NCI-H774 (cell line): Measurements from ENCODE around the gene FER.
"Not testable (repeated sequence)": the region's sequence is repeated elsewhere in the genome, so short reads cannot be mapped to it uniquely, and the experiment has no call there.

Source experiments
- DNase-seq: peaks from one replicate; lab custom pipeline; 2025; lab: John Stamatoyannopoulos, UW

Gene FER

DNA sequence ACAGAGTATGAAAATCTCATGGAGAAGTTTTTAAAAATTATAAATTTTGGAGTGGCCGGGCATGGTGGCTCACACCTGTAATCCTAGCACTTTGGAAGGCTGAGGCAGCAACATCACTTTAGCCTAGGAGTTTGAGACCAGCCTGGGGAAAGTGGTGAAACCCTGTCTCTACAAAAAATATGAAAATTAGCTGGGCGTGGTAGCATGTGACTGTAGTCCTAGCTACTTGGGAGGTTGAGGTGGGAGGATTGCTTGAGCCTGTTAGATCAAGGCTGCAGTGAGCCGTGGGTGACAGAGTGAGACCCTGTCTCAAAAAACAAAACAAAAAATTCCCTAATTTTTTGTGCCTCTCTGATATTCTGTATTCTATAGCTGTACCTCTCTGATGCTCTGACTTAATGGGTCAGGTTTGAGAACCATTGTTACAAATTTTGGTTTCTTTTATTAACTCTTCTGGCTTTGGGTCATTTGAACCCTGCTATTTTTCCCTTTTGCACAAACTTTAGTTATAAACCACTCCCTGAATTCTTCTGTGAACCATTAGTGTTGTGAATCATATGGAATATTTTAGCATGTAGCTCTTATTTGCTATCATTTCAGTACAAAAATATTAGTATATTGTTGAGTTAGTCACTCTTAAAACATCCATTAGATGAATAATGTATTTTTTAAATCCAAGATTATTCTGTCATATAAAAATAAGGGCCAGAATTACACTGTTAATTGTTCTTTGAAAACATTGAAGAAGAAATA, 51.0 kb downstream of the FER start:
- no peak for DNase-seq

DNA sequence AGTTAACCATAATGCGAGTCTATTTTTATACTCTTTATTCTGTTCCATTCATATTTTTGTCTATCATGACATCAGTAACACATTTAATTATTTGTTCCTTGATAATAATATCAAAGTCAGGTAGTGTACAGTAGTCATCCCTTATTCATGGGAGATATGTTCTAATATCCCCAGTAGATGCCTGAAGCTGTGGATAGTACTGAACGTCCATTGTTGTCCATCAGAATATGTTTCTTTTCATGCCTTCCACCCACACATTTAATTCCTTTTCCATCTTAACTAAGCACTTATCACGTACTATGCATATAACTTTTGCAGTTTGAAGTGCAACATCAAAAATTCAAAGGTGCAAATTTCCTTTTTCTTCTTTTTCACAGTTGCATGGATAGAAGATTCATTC, 53.6 kb downstream of the FER start:
- DNase-seq: no peak

DNA sequence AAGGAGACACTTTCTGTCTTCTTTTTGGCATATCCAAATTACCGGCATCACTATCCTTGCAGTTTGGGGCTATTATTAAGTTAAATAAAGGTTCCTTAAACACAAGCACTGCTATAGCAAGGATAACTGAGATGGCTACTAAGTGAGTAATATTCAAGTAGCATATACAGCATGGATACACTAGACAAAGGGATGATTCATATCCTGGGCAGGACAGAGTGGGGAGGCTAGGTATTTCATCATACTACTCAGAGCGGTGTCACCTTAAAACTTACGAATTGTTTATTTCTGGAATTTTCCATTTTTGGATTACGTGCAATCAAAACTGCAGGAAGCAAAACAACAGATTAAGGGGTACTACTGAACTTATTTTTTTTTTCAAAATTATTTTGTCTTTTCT, 54.1 kb downstream of the FER start:
- no peak for DNase-seq

DNA sequence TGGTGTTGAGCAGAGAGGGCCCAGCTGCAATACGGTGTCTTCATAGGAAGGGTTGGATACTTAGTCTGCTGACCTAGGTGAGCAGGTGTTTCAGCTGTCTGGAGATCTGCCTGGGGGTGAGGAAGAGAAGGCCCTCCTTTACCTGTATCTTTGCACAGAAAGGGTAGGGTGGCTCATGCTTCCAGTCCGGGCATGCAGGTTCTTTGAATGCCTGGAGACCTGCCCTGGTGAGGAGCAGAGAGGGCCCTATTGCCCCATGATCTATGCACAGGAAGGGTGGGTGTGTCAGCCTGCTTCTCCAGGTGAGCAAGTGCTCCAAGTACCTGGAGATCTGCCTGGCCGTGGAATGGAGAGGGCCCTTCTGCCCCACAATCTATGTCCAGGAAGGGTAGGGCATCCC, 63.0 kb downstream of the FER start:
- DNase-seq: no peak

- no peak for DNase-seq
Observed at GRCh38 chr5:108813673-108814072, 66.0 kb downstream of the FER start.

GRCh38 chr5:108814551-108814950, 66.9 kb downstream of the FER start:
- no peak for DNase-seq

- no peak for DNase-seq
Observed at GRCh38 chr5:108818613-108819272, 71.0 kb downstream of the FER start.

- no peak for DNase-seq
Observed at GRCh38 chr5:108820983-108821382, 73.3 kb downstream of the FER start.

- DNase-seq: no peak
Observed at GRCh38 chr5:108822211-108822947, 74.7 kb downstream of the FER start.

GRCh38 chr5:108827131-108827530, 79.4 kb downstream of the FER start:
- no peak for DNase-seq

DNA sequence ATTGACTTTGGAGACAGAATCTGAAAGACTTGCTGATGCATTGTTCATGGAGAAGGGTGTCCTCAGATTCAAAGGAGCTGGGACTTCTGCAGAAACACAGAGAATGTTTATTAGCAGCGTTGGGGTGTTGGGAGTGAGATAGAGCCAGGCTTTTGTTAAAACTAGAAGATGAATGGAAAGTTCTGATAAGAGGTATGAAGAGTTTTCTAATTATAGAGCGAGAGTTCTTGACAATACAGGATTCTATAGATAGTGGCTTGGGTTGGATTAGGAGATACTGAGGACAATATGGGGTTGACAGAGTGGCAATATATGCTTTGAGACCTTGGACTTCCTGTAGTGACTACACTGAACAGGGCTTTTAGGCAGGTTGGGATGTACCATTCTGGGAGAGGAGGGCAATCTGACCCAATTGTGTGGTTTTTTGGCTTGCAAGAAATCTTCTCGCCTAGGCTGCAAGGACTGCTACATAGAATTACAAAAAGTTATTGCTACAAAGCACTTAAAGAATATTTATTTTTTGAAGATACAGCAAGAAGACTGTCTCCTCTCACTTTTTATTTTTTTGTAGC, 83.1 kb downstream of the FER start:
- no peak for DNase-seq

GRCh38 chr5:108836492-108836891, 88.8 kb downstream of the FER start:
- DNase-seq: no peak

DNA sequence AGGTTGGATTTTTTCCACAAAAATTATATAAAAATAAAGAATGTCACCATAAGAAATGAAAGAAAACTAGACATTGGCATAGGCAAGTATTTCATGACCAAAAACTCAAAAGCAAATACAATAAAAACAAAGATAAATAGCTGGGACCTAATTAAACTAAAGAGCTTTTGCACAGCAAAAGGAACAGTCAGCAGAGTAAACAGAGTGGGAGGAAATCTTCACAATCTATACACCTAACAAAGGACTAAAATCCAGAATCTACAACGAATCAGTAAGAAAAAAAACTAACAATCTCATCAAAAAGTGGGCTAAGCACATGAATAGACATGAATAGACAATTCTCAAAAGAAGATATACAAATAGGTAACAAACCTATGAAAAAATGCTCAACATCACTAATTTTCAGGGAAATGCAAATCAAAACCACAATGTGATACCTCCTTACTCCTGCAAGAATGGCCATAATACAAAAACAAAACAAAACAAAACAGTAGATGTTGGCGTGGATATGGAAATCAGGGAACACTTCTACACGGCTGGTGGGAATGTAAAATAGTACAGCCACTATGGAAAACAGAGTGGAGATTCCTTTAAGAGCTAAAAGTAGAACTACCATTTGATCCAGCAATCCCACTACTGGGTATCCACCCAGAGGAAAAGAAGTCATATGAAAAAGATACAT, 94.7 kb downstream of the FER start:
- not testable (repeated sequence) for DNase-seq

DNA sequence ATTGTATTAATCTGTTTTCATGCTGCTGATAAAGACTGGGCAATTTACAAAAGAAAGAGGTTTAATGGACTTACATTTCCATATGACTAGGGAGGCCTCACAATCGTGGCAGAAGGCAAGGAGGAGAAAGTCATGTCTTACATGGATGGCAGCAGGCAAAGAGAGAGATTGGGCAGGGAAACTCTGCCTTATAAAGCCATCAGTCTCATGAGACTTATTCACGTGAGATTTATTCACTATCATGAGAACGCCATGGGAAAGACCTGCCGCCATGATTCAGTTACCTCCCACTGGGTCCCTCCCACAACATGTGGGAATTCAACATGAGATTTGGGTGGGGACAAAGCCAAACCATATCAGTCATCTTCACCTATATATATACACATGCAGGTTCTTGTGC, 103.4 kb downstream of the FER start:
- not testable (repeated sequence) for DNase-seq

GRCh38 chr5:108857905-108858304, 110.2 kb downstream of the FER start:
- DNase-seq: no peak

DNA sequence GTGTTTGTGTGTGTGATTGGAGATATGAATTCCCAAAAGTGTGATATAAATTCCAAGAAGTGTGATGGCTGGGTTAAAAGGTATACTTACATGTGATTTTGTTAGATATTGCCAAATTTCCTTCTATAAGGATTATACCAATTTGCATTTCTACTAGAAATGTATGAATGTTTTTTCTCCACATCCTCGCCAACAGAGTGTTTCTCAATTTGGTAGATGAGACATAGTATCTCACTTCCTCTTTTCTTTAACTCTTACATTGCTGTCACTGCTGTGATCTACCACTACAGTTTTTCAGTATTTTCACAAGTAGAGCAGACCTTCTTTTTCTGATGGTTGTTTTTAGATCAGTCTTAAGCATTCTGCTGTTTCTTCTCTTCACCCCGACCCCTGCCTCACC, 111.3 kb downstream of the FER start:
- no peak for DNase-seq

DNA sequence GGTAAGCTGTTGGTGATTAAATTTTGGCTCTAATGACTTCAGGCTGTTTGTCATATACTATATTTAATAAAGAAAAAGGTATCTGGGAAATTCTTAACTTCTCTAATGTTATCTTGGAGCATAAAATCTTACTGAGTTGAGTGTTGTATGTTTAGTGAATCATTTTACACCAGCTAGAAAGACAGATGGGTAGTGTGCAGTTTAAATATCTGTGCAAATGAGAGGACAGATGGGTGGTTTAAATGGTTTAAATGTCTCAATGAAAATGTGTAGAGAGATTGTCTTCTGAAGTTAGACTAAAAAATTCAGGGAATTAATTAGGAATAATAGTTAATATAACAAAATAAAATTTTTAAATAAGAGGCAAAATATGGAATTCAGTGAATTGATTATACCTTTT, 114.5 kb downstream of the FER start:
- no peak for DNase-seq

DNA sequence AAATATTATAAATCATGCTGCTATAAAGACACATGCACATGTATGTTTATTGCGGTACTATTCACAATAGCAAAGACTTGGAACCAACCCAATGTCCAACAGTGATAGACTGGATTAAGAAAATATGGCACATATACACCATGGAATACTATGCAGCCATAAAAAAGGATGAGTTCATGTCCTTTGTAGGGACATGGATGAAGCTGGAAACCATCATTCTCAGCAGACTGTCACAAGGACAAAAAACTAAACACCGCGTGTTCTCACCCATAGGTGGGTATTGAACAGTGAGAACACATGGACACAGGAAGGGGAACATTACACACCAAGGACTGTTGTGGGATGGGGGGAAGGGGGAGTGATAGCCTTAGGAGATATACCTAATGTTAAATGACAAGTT, 118.4 kb downstream of the FER start:
- DNase-seq: not testable (repeated sequence)

- DNase-seq: no peak
Observed at GRCh38 chr5:108867656-108868055, 120.0 kb downstream of the FER start.

DNA sequence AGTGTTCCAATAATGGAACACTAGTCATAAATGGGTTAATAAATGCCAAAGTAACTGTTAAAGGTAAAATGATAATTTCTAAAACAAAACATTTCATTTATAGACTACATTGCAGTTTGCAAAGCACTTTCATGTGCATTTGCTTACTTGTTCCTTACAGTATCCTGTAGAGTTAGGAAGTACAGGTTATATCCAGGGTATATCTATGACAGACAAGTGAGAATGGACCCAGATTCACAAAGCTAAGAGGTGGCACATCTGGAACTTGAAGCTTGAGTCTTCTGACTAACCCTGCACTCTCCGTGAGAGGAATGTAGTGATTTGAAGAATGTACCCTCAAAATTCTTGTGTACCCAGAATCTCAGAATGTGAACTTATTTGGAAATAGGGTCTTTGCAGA, 121.4 kb downstream of the FER start:
- DNase-seq: no peak

GRCh38 chr5:108876451-108876850, 128.8 kb downstream of the FER start:
- no peak for DNase-seq

- DNase-seq: no peak
Observed at GRCh38 chr5:108878756-108879155, 131.1 kb downstream of the FER start.
